ENCODE results near the gene CLMP. TPM values are rescaled to one million over a fixed set of nuclear protein-coding genes. Genes with fewer than 3 reads are reported as not detected.

CLMP gene
- polyA plus RNA-seq, 2 of the 4 experiments (the other 2 are of a cell fraction) = 15.7 to 17.1 TPM

- peak overlapping the region; percentile 67 to 84; a peak in 5 of 6 replicates for H3K27ac ChIP-seq
- ChIA-PET CTCF (interaction anchor here (3.1 kb wide), 1 partner anchor 60 kb away, joined by 15 read pairs; no protein-coding TSS in a partner anchor), POLR2A (no interaction called here)
- H3K4me3 ChIP-seq = no peak overlapping the region
- no peak for FAIRE-seq
- no peak for TF ChIP-seq GATA3 (IDR thresholded peaks at IDR 0.05; ENCODE audit: borderline replicate concordance)
- no peak for TF ChIP-seq RAD21 (conservative IDR thresholded peaks at IDR 0.05 in 1 of 2, IDR thresholded peaks at IDR 0.05 in 1 of 2)
- TF ChIP-seq ZFP36 (IDR thresholded peaks at IDR 0.05; ENCODE audit: borderline replicate concordance, partially characterized antibody) = no peak
- no peak for TF ChIP-seq BCL3 (IDR thresholded peaks at IDR 0.05)
- TF ChIP-seq NFE2L2 (conservative IDR thresholded peaks at IDR 0.05; ENCODE audit: low read length) = no peak
- TF ChIP-seq CHD4 (IDR thresholded peaks at IDR 0.05; ENCODE audit: borderline replicate concordance) = no peak
- no peak for TF ChIP-seq NPAS2 (CRISPR knock-in tag; IDR thresholded peaks at IDR 0.05; ENCODE audit: borderline replicate concordance)
- TF ChIP-seq MAX (IDR thresholded peaks at IDR 0.05) = no peak
- TF ChIP-seq ZNF302 (CRISPR knock-in tag; IDR thresholded peaks at IDR 0.05) = no peak
- TF ChIP-seq HOXB13 (CRISPR knock-in tag; IDR thresholded peaks at IDR 0.05; ENCODE audit: low read depth) = no peak
- TF ChIP-seq HOXA7 (CRISPR knock-in tag; IDR thresholded peaks at IDR 0.05) = no peak
- no peak for TF ChIP-seq CBX2 (IDR thresholded peaks at IDR 0.05; ENCODE audit: borderline replicate concordance, low read depth)
- no peak for TF ChIP-seq RARB (CRISPR knock-in tag; IDR thresholded peaks at IDR 0.05)
- TF ChIP-seq RCOR1 (IDR thresholded peaks at IDR 0.05; ENCODE audit: low read depth, low read length) = no peak
- no peak for TF ChIP-seq JUNB (IDR thresholded peaks at IDR 0.05)
- TF ChIP-seq MYC (IDR thresholded peaks at IDR 0.05; ENCODE audit: borderline replicate concordance, low read length) = no peak
- no peak for TF ChIP-seq JUN (IDR thresholded peaks at IDR 0.05)
- DNase-seq (ENCODE audit: low read depth in 1 of 2, low spot score in 1 of 2) = no peak
- 94% methylated on average over 4 of the region's 4 CpGs for WGBS (ENCODE audit: missing lambda C conversion rate)
- H3K4me1 ChIP-seq = peaks cover 62% of the 10 kb centered on the region
- no peak for ATAC-seq
- H3K9me3 ChIP-seq = no peaks in the 10 kb centered on the region
- H3K4me2 ChIP-seq = peak overlapping the region; percentile 62
These were observed 7.8 kb downstream of the CLMP start for GRCh38 chr11:123187248-123187647.

GRCh38 chr11:123186286-123186685 is 8.8 kb downstream of the CLMP start:
- Histone ChIP-seq H3K4me2 (peak overlapping the region; percentile 30), H3K9me3 (no peaks in the 10 kb centered on the region), H3K27ac (peak overlapping the region; percentile 67 to 84; a peak in 5 of 6 replicates), H3K4me3 (no peak overlapping the region), H3K4me1 (peaks cover 64% of the 10 kb centered on the region)
- CTCF ChIA-PET = interaction anchor here (0.5 to 0.6 kb wide), 2 partner anchors 66 to 80 kb away, joined by 3 read pairs; no protein-coding TSS in a partner anchor
- 61% methylated on average over 8 of the region's 8 CpGs for WGBS (ENCODE audit: missing lambda C conversion rate)
- DNase-seq (ENCODE audit: low read depth in 1 of 2, low spot score in 1 of 2) = no peak
- peak; percentile 68 to 74 for ATAC-seq
- no peak for FAIRE-seq
- TF ChIP-seq EP300 (IDR thresholded peaks at IDR 0.05) (peak in 1 of 2 experiments; percentile 44; a peak in 1 of 5 replicates), ZC3H11A (IDR thresholded peaks at IDR 0.05) (no peak)
- POLR2A ChIA-PET = interaction anchor here (0.6 kb wide), 1 partner anchor 12 kb away, joined by 3 read pairs; no protein-coding TSS in a partner anchor

- ChIA-PET POLR2A (no interaction called here), CTCF (interaction anchor here (0.6 to 1.4 kb wide), 4 partner anchors 10 to 96 kb away, joined by 3 to 9 read pairs (median 4); no protein-coding TSS in a partner anchor)
- no peak for FAIRE-seq
- Histone ChIP-seq H3K4me2 (peak overlapping the region; percentile 45; the same call in 2 of the 3 replicates), H3K27ac (peak overlapping the region; percentile 49 to 84), H3K4me1 (peaks cover 69% of the 10 kb centered on the region), H3K4me3 (no peak overlapping the region), H3K9me3 (no peaks in the 10 kb centered on the region)
- no peak for DNase-seq (ENCODE audit: low read depth in 1 of 2, low spot score in 1 of 2)
- WGBS (ENCODE audit: missing lambda C conversion rate) = 92% methylated on average over 12 of the region's 12 CpGs
- ATAC-seq = no peak
- TF ChIP-seq SMC3 (IDR thresholded peaks at IDR 0.05) (no peak), ZSCAN20 (CRISPR knock-in tag; IDR thresholded peaks at IDR 0.05) (no peak), PBX3 (IDR thresholded peaks at IDR 0.05) (no peak), ATOH8 (CRISPR knock-in tag; IDR thresholded peaks at IDR 0.05; ENCODE audit: low read depth) (no peak)
These were observed 9.7 kb downstream of the CLMP start for GRCh38 chr11:123185326-123185725.
